GM21786 (cell line): ENCODE measurements around the gene CCDC92B.
"Not testable (repeated sequence)": the region's sequence is repeated elsewhere in the genome, so short reads cannot be mapped to it uniquely, and the experiment has no call there.

Experiments used
- ATAC-seq: cut with Tn5 transposase; IDR thresholded peaks from one replicate; pipeline ENCODE4 v1.9.1; 2021; ENCODE audit not compliant: unreplicated experiment

Gene CCDC92B

DNA sequence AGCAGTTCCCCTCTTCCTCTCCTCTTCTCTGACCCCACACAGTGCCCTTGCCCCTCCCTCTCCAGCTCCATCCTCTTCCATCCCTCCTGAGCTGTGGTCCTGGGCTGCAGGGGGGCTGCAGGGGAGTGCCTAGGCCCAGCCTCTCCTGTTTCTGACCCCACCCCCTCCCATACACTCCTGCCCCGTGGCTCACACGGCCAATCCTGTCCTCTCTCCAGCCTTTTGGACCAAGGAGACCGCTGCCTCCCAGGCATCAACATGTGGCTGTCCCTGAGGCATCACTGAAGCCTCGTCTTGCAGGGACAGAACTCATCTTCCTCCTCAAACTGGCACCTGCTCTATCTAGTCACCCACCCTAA, 44.6 kb downstream of the CCDC92B start:
- no peak for ATAC-seq

GRCh38 chr17:2704031-2704889, 45.2 kb downstream of the CCDC92B start:
- ATAC-seq = no peak

DNA sequence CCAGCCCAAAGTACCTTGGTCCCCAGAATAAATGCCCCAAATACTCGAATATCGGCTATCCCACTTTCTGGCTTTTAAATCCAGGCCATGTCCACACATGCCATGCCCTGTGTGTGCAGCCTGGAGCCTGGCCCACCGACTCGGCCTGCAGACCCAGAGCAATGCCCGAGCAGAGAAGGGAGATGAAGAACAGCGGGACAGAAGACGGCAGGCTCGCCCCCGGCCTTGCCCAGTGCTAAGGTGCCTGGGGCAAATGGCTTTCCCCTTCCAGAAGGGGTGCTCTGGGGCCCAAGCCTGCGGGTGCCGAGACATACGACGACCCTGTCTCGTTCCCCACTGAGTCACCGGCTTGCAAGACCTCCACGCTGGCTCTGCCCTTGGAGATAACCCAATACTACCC, 45.8 kb downstream of the CCDC92B start:
- ATAC-seq = no peak

- no peak for ATAC-seq
These were observed 46.3 kb downstream of the CCDC92B start for GRCh38 chr17:2703181-2703580.

- ATAC-seq = no peak
These were observed 47.3 kb downstream of the CCDC92B start for GRCh38 chr17:2701996-2702741.

GRCh38 chr17:2701161-2701995, 48.1 kb downstream of the CCDC92B start:
- no peak for ATAC-seq

DNA sequence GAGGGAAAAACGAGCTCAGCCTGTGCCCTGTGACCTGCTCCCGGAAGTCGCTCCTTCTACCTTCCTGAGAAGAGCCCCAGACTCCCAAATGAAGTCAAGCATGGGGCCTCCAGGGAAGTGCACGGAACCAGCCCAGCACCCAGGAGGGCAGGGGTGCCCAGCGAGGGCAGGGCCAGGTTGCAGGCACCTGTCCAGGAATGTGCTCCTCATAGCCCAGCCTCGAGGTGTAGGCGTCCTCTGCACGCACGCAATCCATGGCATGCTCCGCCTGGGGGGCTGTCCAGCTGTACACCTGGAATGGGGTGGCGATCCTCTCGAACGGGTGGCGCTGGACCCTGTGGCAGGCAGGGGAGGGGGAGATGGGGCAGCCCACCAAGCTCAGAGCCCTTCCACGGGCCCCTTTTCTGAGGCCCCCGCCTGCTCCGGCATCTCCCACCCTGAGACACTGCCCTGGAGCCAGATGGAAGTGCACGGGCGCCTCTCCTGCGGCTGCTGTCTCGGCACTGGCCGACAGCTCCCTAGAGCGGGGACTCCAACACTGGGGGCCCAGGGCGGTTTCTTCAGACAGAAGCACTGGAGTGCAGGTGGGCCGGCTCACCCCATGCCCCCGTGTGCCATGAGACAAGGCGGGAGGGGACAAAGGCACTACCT, 48.8 kb downstream of the CCDC92B start:
- ATAC-seq = no peak

- ATAC-seq = no peak
These were observed 49.4 kb downstream of the CCDC92B start for GRCh38 chr17:2700030-2700490.

- ATAC-seq = not testable (repeated sequence)
These were observed 50.1 kb downstream of the CCDC92B start for GRCh38 chr17:2699216-2699805.

DNA sequence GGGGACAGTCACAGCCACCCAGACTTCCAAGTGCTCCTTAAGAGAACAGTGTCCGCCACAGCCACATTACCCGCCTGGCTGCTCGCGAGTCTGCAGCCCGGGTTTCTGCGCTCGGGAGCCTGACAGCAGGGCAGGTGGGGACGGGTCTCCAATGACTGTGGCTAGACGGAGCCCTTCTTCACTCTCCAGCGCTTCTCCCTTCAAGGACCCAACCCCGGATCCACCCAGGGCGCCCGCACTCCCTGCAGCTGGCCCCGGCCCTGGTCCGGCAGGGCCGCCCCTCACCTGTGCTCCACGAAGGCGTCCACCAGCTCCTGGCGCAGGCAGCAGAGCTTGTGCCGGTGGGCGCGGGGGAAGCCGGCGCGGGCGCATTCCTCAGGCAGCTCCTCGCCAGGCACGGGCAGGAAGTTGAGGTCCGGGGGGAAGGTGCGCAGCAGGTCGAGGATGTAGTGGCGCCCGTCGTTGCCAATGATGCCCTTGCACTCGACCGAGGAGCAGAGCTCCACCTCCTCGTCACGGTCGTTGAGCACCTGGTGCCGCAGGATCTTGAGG, 51.8 kb downstream of the CCDC92B start:
- ATAC-seq = no peak

GRCh38 chr17:2695961-2696760, 53.3 kb downstream of the CCDC92B start:
- ATAC-seq = no peak

- no peak for ATAC-seq
These were observed 54.0 kb downstream of the CCDC92B start for GRCh38 chr17:2695243-2695960.

GRCh38 chr17:2694381-2695242, 54.8 kb downstream of the CCDC92B start:
- no peak for ATAC-seq

GRCh38 chr17:2693561-2694380, 55.7 kb downstream of the CCDC92B start:
- no peak for ATAC-seq

- ATAC-seq = no peak
These were observed 56.7 kb downstream of the CCDC92B start for GRCh38 chr17:2692781-2693135.

GRCh38 chr17:2691965-2692780, 57.3 kb downstream of the CCDC92B start:
- no peak for ATAC-seq
